Measurements from ENCODE around the gene LTN1.

Gene LTN1

DNA sequence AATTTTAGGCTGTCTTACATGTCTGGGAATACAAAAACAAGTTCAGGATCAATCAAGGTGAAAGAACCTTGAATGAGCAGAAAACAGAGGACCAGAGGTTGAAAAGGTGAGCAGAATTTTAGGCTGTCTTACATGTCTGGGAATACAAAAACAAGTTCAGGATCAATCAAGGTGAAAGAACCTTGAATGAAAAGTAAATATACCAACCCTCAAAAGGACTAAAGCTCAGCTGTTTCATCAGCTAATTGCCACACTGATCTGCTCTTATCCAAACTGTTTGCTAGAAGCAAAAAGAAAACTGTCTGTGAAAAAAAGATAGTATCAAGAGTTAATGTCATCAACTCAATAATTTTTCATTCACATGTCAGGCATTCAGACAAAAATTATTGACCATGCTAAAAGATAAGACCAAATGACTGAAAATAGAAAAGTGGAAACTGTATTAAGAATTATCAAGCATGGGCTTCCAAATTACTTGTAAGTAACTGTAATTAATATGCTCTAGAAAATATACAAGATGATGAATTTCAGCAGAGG, 69.2 kb downstream of the LTN1 start:
- no peak for DNase-seq

- no peak for DNase-seq
These were observed 70.3 kb downstream of the LTN1 start for GRCh38 chr21:28922368-28922767.

GRCh38 chr21:28916150-28916893, 76.4 kb downstream of the LTN1 start:
- no peak for DNase-seq

- no peak for DNase-seq
These were observed 79.6 kb downstream of the LTN1 start for GRCh38 chr21:28913071-28913470.

- DNase-seq, result no peak
These were observed 82.3 kb downstream of the LTN1 start for GRCh38 chr21:28910280-28910887.

DNA sequence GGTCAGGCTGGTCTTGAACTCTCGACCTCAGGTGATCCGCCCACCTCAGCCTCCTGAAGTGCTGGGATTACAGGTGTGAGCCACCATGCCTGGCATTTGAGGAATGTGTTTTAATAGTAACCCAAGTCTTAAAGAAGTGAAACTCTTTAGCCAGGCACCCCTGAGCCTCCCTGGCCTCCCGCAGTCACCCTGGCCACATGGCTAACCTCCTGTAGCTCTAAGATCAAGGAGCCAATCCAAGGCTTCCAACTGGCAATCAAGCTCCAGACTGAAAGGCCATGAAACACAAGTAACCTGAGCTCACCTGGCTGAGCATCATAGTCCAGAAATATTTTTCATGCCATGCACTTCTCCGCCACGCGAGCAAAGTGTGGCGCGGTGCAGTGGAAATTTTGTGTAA, 84.3 kb downstream of the LTN1 start:
- no peak for DNase-seq

- DNase-seq, result no peak
These were observed 85.8 kb downstream of the LTN1 start for GRCh38 chr21:28906841-28907240.

GRCh38 chr21:28906236-28906635, 86.4 kb downstream of the LTN1 start:
- DNase-seq, result no peak

- DNase-seq, result no peak
These were observed 87.7 kb downstream of the LTN1 start for GRCh38 chr21:28904961-28905435.

GRCh38 chr21:28903448-28903847, 89.2 kb downstream of the LTN1 start:
- no peak for DNase-seq

DNA sequence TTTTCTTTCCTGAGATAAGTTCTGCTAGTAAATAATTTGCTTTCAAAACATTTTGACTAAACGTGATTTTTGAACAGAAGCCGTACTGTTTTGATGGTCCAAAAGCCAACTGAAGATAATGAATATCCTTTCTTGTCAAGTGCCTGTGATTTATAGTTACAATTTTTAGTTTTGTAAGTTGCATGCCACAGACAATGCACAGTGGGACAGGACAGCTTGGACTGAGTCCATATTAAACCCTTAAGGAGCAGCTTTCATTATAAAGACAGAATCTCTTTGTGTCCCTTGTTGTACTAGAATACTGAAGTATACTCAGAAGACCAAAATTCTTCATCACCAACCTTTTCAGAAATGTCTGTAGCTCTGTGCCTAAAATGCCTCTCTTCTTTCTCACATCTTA, 92.2 kb downstream of the LTN1 start:
- DNase-seq, result no peak

DNA sequence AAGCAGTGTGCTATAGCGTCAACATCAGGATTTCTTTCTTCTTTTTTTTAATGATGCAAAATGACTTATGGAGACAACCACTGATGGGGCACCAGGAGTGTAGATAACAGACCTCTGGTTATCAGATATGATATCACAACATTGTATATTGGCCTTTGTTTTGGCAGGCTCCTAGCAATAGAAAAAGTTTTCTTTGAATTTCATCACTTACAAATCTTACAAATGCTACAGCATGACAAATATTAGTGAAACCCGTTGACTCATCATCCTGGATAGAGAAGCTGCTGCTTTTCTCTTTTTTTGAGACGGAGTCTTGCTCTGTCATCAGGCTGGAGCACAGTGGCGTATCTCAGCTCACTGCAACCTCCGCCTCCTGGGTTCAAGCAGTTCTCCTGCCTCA, 92.9 kb downstream of the LTN1 start:
- no peak for DNase-seq

DNA sequence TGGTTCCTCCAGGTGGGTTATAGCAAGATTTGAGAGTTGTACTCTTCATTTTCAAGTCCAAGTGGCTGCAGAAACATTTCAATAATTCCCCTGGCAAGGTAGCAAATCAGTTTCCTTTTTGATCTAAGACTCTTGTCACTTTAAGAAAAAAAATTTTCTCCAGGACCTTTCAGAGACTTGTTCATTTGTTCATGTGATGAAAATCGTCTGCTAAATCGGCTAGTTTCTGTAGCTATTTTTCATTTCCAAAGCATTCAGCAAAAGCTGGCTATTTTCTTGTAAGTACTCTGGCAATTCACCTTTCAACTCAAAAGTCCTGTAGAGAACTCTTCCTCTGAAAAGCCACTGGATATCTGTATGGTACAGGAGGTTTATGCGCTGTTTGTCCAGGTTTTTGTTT, 93.5 kb downstream of the LTN1 start:
- DNase-seq, result no peak

- no peak for DNase-seq
These were observed 99.0 kb downstream of the LTN1 start for GRCh38 chr21:28893687-28894086.

DNA sequence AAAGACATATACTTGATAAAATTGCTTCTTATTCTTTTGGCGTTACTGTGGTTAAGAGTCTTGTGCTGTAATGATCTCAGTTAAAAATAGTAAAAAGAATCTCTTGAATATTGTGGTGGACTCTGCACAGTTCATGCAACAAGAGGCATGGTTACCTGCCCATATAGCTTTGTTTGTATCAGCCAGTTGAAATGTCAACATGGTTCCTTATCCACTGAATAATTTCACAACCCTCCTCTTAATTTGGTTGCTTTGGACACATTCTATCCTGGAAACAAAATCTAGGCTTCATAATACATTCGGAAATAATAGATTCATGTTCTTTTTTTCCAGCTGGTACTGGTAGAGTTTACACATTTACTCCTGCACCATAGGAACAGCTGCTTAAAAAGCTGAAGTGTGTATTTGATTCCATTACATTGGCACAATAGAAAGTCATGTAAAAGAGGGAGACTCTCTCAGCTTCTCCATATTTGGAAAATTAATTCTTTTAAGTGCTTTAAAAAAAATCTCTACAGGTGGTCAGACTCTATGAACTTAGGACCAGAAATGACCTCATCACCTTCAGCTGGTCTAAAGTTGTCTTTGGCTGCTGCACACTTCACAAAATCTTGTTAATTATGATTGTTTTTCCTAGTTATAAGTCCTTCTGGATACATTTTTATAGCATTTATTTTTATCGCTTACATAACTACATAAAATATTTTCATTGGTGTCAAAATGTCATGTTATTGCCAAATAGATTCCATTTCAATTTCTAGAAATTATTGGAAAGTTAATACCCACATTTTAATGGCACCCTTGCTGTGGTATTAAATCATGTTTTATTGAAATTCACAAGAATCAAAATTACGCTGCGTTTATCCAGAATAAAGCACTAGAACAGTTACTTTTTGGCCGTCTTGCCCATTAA, 100.2 kb downstream of the LTN1 start:
- no peak for DNase-seq

DNA sequence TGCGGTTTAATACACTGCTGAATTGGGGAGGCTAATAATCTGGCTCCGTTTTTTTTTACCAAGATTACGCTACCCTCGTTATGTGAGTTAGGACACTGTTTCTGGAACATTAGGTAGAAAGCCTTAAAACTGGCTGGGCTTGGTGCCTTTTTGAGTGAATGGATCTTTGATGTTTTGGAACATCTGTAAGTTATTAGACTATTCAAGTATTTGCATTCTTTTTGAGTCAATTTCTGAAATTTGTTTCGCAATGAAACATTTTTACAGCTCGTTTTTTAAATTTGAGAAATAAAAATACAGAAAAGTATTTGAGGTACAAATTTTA, 106.9 kb downstream of the LTN1 start:
- no peak for DNase-seq

DNA sequence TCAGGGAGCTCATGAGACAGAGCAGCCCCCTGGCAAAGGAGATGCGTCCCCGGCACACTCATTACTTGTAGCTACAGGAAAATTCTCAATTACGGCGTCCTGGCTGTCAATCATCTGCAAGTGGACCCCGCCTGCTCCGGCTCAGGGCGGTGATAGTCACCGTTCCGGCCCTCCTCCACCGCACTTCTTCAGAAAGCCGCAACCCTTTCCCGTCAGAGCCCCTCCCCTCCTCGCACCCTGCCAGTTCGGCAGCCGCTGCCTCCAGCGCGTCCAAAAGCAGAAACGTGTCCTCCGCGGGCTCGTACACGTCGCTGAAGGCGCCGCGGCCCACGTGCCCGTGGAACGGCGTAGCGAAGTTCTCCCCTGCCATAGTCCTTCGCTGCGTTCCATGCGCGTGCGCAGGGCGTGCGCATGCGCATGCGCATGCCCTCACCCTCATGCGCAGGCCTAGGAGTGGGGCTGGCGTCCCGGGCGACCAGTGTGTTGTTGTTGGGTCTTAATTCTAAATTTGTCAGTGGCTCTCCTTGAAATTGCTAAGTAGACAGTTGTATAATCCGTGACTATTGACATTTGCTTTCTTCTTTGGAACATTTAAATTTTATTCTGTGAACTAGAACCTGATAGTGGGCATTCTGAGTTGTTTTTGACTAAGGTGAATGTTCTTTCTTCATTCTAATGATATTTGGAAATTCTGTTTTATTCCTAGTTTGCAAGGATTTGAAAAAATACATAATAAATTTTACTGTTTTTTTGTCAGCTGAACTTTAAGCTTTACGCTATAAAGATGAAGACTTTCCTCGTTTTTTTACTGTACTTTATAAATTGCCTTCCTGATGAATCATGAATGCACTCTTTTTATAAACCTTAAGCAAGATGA, 107.5 kb downstream of the LTN1 start:
- peak; percentile 92 for DNase-seq

GRCh38 chr21:28884481-28884880, 108.2 kb downstream of the LTN1 start:
- no peak for DNase-seq

DNA sequence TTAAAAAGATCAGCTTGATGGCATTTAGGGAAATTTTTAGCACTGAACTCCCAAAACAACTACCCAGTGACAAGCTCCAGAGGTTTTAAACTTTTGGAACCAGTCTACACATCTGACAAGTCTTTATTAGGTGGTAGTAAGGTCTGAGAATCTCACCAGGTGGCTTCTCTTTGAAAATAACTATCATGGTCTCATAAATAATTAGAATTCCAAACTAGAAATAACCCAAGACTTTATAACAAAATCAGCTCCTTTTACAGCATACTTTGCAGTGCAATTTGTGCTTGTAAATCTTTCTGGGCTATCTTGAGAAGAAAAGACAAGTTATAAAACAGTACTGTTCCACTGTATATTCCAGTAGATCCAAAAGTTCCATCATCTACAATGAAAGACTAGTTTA, 108.7 kb downstream of the LTN1 start:
- no peak for DNase-seq

- no peak for DNase-seq
These were observed 110.3 kb downstream of the LTN1 start for GRCh38 chr21:28882345-28882744.
